Measurements from ENCODE around the gene NEIL1.
"Not testable (repeated sequence)": the region's sequence is repeated elsewhere in the genome, so short reads cannot be mapped to it uniquely, and the experiment has no call there.

The NEIL1 gene

DNA sequence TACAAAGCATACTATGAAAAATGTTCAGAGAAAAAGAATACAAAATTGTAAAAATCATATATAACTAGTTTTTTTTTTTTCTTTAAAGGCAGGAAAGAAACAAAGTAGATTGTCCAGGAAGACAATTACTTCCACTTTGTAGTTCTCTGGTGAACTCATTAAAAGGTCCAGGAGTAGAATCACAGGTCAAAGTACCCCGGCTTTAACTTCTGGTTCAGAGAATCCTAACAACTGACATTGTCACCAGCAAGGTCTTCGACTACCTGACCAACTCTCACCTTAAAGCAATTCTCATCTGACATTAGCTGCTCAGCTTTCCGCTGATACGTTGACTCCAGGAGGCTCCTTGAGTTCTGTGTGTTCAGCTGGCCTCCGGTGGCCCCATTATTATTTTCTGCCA, 37.1 kb downstream of the NEIL1 start:
- not testable (repeated sequence) for DNase-seq

- no peak for DNase-seq
These were observed 43.0 kb downstream of the NEIL1 start for GRCh38 chr15:75389791-75390382.

GRCh38 chr15:75397494-75397893, 50.7 kb downstream of the NEIL1 start:
- no peak for DNase-seq

DNA sequence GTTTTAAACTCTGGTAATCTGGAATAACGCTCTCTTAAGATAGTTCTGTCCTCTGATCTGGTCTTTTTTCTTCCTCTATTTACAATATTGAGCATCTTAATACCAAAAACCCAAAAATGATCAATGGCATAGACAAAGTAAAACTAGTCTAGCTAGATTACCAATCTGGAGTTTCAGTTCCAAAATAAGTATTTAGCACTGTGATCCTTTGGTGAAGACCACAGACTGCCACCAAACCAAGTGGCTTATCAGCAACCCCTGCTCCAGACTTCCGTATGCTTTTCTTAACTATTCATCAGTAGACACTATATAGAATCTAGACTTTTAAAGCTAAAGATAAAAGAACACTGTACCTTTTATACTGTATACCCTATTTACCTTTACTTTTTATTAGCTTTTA, 57.1 kb downstream of the NEIL1 start:
- no peak for DNase-seq

Data from right hindlimb (tissue), 1 donor.